ENCODE data around the gene GIGYF1. TPM values are rescaled to one million over a fixed set of nuclear protein-coding genes. Genes with fewer than 3 reads are reported as not detected.

Gene GIGYF1
- total and polyA plus RNA-seq, 9 donors: 7.0 to 93.0 (median 56.1) TPM

- Histone ChIP-seq H3K9me3 (no peaks in the 10 kb centered on the region), H3K4me1 (ENCODE audit: insufficient read depth) (no peaks in the 10 kb centered on the region), H3K27ac (no peak within 1 kb of the TSS), H3K27me3 (no peaks in the 10 kb centered on the region), H3K4me3 (no peak within 1 kb of the TSS), H3K36me3 (no peaks in the 10 kb centered on the region)
- intact Hi-C loops (cut with DNase I): no loop called here
- no peak for DNase-seq
- no peak for TF ChIP-seq POLR2A (IDR thresholded peaks at IDR 0.05)
- no peak for TF ChIP-seq CTCF (IDR thresholded peaks at IDR 0.05)
- TF ChIP-seq EP300 (IDR thresholded peaks at IDR 0.05): no peak
- 20 to 32% (median 24%) methylated on average over 10 of the region's 10 CpGs for WGBS, 3 donors
Measured at GRCh38 chr7:100641463-100641859, 52.6 kb downstream of the GIGYF1 start, which contains the start of gene TFR2. TFR2 (minus strand) TSS chr7:100641552; CDS start chr7:100641509, 43 bp downstream.

- H3K4me3 ChIP-seq: no peak overlapping the region
- intact Hi-C loops (cut with DNase I): no loop called here
- WGBS, 3 donors: 57 to 73% (median 58%) methylated on average over 18 to 24 of the region's 24 CpGs
- TF ChIP-seq EP300 (IDR thresholded peaks at IDR 0.05) (no peak), POLR2A (IDR thresholded peaks at IDR 0.05) (no peak), CTCF (IDR thresholded peaks at IDR 0.05) (no peak)
- no peak for DNase-seq
- H3K27ac ChIP-seq: no peak overlapping the region
- no peaks in the 10 kb centered on the region for H3K27me3 ChIP-seq
- no peaks in the 10 kb centered on the region for H3K36me3 ChIP-seq
- no peaks in the 10 kb centered on the region for H3K9me3 ChIP-seq
- H3K4me1 ChIP-seq (ENCODE audit: insufficient read depth): no peaks in the 10 kb centered on the region
Measured at GRCh38 chr7:100640517-100641440, 53.3 kb downstream of the GIGYF1 start.

GRCh38 chr7:100639995-100640516 lies 54.0 kb downstream of the GIGYF1 start:
- no peaks in the 10 kb centered on the region for H3K9me3 ChIP-seq
- H3K4me3 ChIP-seq: no peak overlapping the region
- no peak for DNase-seq
- WGBS, 3 donors: 65 to 72% (median 65%) methylated on average over 17 of the region's 17 CpGs
- H3K27me3 ChIP-seq: no peaks in the 10 kb centered on the region
- no peak for TF ChIP-seq CTCF (IDR thresholded peaks at IDR 0.05)
- no peak for TF ChIP-seq EP300 (IDR thresholded peaks at IDR 0.05)
- no peak for TF ChIP-seq POLR2A (IDR thresholded peaks at IDR 0.05)
- H3K36me3 ChIP-seq: no peaks in the 10 kb centered on the region
- intact Hi-C loops (cut with DNase I): no loop called here
- H3K4me1 ChIP-seq (ENCODE audit: insufficient read depth): no peaks in the 10 kb centered on the region
- no peak overlapping the region for H3K27ac ChIP-seq

- 2 to 3% (median 2%) methylated on average over 44 to 72 of the region's 72 CpGs for WGBS, 3 donors
- no peaks in the 10 kb centered on the region for H3K9me3 ChIP-seq
- H3K27me3 ChIP-seq: no peaks in the 10 kb centered on the region
- intact Hi-C loops (cut with DNase I): no loop called here
- no peaks in the 10 kb centered on the region for H3K36me3 ChIP-seq
- peak overlapping the region; percentile 1 for H3K4me3 ChIP-seq
- DNase-seq: peak in 3 of 5 donors; percentile 44 to 57 (median 49)
- H3K4me1 ChIP-seq (ENCODE audit: insufficient read depth): peaks cover 8% of the 10 kb centered on the region
- TF ChIP-seq POLR2A (IDR thresholded peaks at IDR 0.05) (no peak), EP300 (IDR thresholded peaks at IDR 0.05) (no peak), CTCF (IDR thresholded peaks at IDR 0.05) (peak in 1 of 3 donors; percentile 20)
- no peak overlapping the region for H3K27ac ChIP-seq
Measured at GRCh38 chr7:100632951-100633717, 60.9 kb downstream of the GIGYF1 start.
